ENCODE results near the gene HCFC1R1. TPM values are rescaled to one million over a fixed set of nuclear protein-coding genes. Genes with fewer than 3 reads are reported as not detected.

The HCFC1R1 gene
- total RNA-seq, 1 experiment from 2014 or later = 16.2 TPM

GRCh38 chr16:3013491-3013951 lies 10.2 kb downstream of the HCFC1R1 start:
- H3K27me3 ChIP-seq (replicated peaks) = peaks cover 52% of the 10 kb centered on the region
- H3K36me3 ChIP-seq = no peaks in the 10 kb centered on the region
- DNase-seq (ENCODE audit: low read depth in 1 of 2, low spot score in 2 of 2) = no peak
- H3K9me3 ChIP-seq (replicated peaks) = no peaks in the 10 kb centered on the region
- no peak overlapping the region for H3K4me3 ChIP-seq
- H3K4me1 ChIP-seq (replicated peaks) = no peaks in the 10 kb centered on the region; the same call in 1 of the 2 replicates
- no peak overlapping the region for H3K27ac ChIP-seq

GRCh38 chr16:3012828-3013420 lies 10.8 kb downstream of the HCFC1R1 start, which contains the start of gene CLDN9:
CLDN9 (plus strand) TSS chr16:3012923; CDS start chr16:3013363, 440 bp downstream.
- no peaks in the 10 kb centered on the region; the same call in 1 of the 2 replicates for H3K4me1 ChIP-seq (replicated peaks)
- no peak within 1 kb of the TSS for H3K4me3 ChIP-seq
- H3K27me3 ChIP-seq (replicated peaks) = peaks cover 58% of the 10 kb centered on the region
- H3K36me3 ChIP-seq = no peaks in the 10 kb centered on the region
- no peak within 1 kb of the TSS for H3K27ac ChIP-seq
- H3K9me3 ChIP-seq (replicated peaks) = no peaks in the 10 kb centered on the region
- DNase-seq (ENCODE audit: low read depth in 1 of 2, low spot score in 2 of 2) = no peak

- Histone ChIP-seq H3K36me3 (no peaks in the 10 kb centered on the region), H3K27me3 (replicated peaks) (peaks cover 65% of the 10 kb centered on the region), H3K4me1 (replicated peaks) (no peaks in the 10 kb centered on the region; the same call in 1 of the 2 replicates), H3K4me3 (no peak overlapping the region), H3K9me3 (replicated peaks) (no peaks in the 10 kb centered on the region), H3K27ac (no peak overlapping the region)
- DNase-seq (ENCODE audit: low read depth in 1 of 2, low spot score in 2 of 2) = no peak
Observed at GRCh38 chr16:3012246-3012645, 11.5 kb downstream of the HCFC1R1 start.

GRCh38 chr16:3010510-3010909 lies 13.2 kb downstream of the HCFC1R1 start:
- Histone ChIP-seq H3K4me3 (no peak overlapping the region), H3K27ac (no peak overlapping the region), H3K4me1 (replicated peaks) (no peaks in the 10 kb centered on the region; the same call in 1 of the 2 replicates), H3K27me3 (replicated peaks) (peaks cover 82% of the 10 kb centered on the region), H3K36me3 (no peaks in the 10 kb centered on the region), H3K9me3 (replicated peaks) (no peaks in the 10 kb centered on the region)
- DNase-seq (ENCODE audit: low read depth in 1 of 2, low spot score in 2 of 2) = no peak

- no peak for DNase-seq (ENCODE audit: low read depth in 1 of 2, low spot score in 2 of 2)
- H3K27me3 ChIP-seq (replicated peaks) = peaks cover 89% of the 10 kb centered on the region
- no peak overlapping the region for H3K4me3 ChIP-seq
- no peaks in the 10 kb centered on the region for H3K36me3 ChIP-seq
- no peak overlapping the region for H3K27ac ChIP-seq
- H3K4me1 ChIP-seq (replicated peaks) = no peaks in the 10 kb centered on the region; the same call in 1 of the 2 replicates
- H3K9me3 ChIP-seq (replicated peaks) = no peaks in the 10 kb centered on the region
Observed at GRCh38 chr16:3009568-3010390, 14.0 kb downstream of the HCFC1R1 start.

- H3K9me3 ChIP-seq (replicated peaks) = no peaks in the 10 kb centered on the region
- H3K27ac ChIP-seq = no peak overlapping the region
- peaks cover 82% of the 10 kb centered on the region for H3K27me3 ChIP-seq (replicated peaks)
- no peak overlapping the region for H3K4me3 ChIP-seq
- DNase-seq (ENCODE audit: low read depth in 1 of 2, low spot score in 2 of 2) = no peak
- no peaks in the 10 kb centered on the region; the same call in 1 of the 2 replicates for H3K4me1 ChIP-seq (replicated peaks)
- H3K36me3 ChIP-seq = no peaks in the 10 kb centered on the region
Observed at GRCh38 chr16:3008690-3009037, 15.1 kb downstream of the HCFC1R1 start.

GRCh38 chr16:3007957-3008689 lies 15.6 kb downstream of the HCFC1R1 start:
- H3K27me3 ChIP-seq (replicated peaks) = peaks cover 76% of the 10 kb centered on the region
- no peak overlapping the region for H3K27ac ChIP-seq
- DNase-seq (ENCODE audit: low read depth in 1 of 2, low spot score in 2 of 2) = no peak
- no peaks in the 10 kb centered on the region for H3K9me3 ChIP-seq (replicated peaks)
- no peak overlapping the region for H3K4me3 ChIP-seq
- H3K36me3 ChIP-seq = no peaks in the 10 kb centered on the region
- no peaks in the 10 kb centered on the region; the same call in 1 of the 2 replicates for H3K4me1 ChIP-seq (replicated peaks)

GRCh38 chr16:3007059-3007956 lies 16.4 kb downstream of the HCFC1R1 start:
- DNase-seq (ENCODE audit: low read depth in 1 of 2, low spot score in 2 of 2) = no peak
- Histone ChIP-seq H3K4me1 (replicated peaks) (no peaks in the 10 kb centered on the region), H3K27ac (no peak overlapping the region), H3K27me3 (replicated peaks) (peaks cover 75% of the 10 kb centered on the region), H3K4me3 (no peak overlapping the region), H3K9me3 (replicated peaks) (no peaks in the 10 kb centered on the region), H3K36me3 (no peaks in the 10 kb centered on the region)

GRCh38 chr16:3004781-3005284 lies 18.9 kb downstream of the HCFC1R1 start:
- Histone ChIP-seq H3K9me3 (replicated peaks) (no peaks in the 10 kb centered on the region), H3K36me3 (no peaks in the 10 kb centered on the region), H3K27ac (no peak overlapping the region), H3K27me3 (replicated peaks) (peaks cover 82% of the 10 kb centered on the region), H3K4me1 (replicated peaks) (no peaks in the 10 kb centered on the region), H3K4me3 (no peak overlapping the region)
- DNase-seq (ENCODE audit: low read depth in 1 of 2, low spot score in 2 of 2) = no peak

- Histone ChIP-seq H3K27me3 (replicated peaks) (peaks cover 80% of the 10 kb centered on the region), H3K36me3 (no peaks in the 10 kb centered on the region), H3K4me1 (replicated peaks) (no peaks in the 10 kb centered on the region), H3K4me3 (no peak overlapping the region; the same call in 1 of the 2 replicates), H3K27ac (no peak overlapping the region), H3K9me3 (replicated peaks) (no peaks in the 10 kb centered on the region)
- DNase-seq (ENCODE audit: low read depth in 1 of 2, low spot score in 2 of 2) = no peak
Observed at GRCh38 chr16:3004319-3004718, 19.4 kb downstream of the HCFC1R1 start.

- Histone ChIP-seq H3K4me1 (replicated peaks) (no peaks in the 10 kb centered on the region), H3K36me3 (no peaks in the 10 kb centered on the region), H3K9me3 (replicated peaks) (no peaks in the 10 kb centered on the region), H3K27me3 (replicated peaks) (peaks cover 79% of the 10 kb centered on the region), H3K4me3 (no peak overlapping the region; the same call in 1 of the 2 replicates), H3K27ac (no peak overlapping the region)
- DNase-seq (ENCODE audit: low read depth in 1 of 2, low spot score in 2 of 2) = peak; percentile 94 to 97
Observed at GRCh38 chr16:3003582-3004270, 20.0 kb downstream of the HCFC1R1 start.

GRCh38 chr16:3001316-3001715 lies 22.4 kb downstream of the HCFC1R1 start:
- no peak for DNase-seq (ENCODE audit: low read depth in 1 of 2, low spot score in 2 of 2)
- Histone ChIP-seq H3K27ac (no peak overlapping the region), H3K4me3 (no peak overlapping the region), H3K4me1 (replicated peaks) (no peaks in the 10 kb centered on the region), H3K36me3 (no peaks in the 10 kb centered on the region), H3K9me3 (replicated peaks) (no peaks in the 10 kb centered on the region), H3K27me3 (replicated peaks) (peaks cover 78% of the 10 kb centered on the region)
